Testis (tissue), 2 donors: ENCODE results near the gene ASPM.

ENCODE experiments used
- POLR2A ChIP-seq: fragments of 450-650 bp; IDR thresholded peaks from one replicate; pipeline ENCODE4 v1.6.1; 2017; ENCODE audit warnings: antibody characterized with exemption, mild to moderate bottlenecking, moderate library complexity
- TF ChIP-seq, protein P1 (sequence below), 3 experiments: fragments of 450-650 bp in 2 of 3; fragments of 200-600 bp in 1 of 3; sonication (generic) in 1 of 3; IDR thresholded peaks; one replicate each; pipeline ENCODE4 v1.5.1; 2016 to 2019; ENCODE audit warnings: antibody characterized with exemption in 3 of 3, mild to moderate bottlenecking in 2 of 3, moderate library complexity in 1 of 3

DNA sequence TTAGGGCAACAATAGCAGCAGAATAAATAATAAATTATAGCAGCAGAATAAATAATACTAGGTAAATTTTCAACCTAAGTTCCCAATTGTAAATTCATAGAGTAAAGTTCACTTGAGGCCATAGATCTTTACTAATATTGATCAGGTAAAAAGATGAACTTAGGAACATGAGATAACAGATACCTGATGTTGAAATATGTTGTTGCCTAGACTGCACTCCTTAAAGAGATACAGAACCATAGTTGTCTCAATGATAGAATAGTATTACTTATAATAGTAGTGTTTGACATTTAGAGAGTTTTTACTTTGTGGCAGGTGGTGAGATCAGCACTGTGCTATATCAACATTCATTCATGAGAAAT is 79.0 kb downstream of the ASPM start:
- TF ChIP-seq, protein P1, sequence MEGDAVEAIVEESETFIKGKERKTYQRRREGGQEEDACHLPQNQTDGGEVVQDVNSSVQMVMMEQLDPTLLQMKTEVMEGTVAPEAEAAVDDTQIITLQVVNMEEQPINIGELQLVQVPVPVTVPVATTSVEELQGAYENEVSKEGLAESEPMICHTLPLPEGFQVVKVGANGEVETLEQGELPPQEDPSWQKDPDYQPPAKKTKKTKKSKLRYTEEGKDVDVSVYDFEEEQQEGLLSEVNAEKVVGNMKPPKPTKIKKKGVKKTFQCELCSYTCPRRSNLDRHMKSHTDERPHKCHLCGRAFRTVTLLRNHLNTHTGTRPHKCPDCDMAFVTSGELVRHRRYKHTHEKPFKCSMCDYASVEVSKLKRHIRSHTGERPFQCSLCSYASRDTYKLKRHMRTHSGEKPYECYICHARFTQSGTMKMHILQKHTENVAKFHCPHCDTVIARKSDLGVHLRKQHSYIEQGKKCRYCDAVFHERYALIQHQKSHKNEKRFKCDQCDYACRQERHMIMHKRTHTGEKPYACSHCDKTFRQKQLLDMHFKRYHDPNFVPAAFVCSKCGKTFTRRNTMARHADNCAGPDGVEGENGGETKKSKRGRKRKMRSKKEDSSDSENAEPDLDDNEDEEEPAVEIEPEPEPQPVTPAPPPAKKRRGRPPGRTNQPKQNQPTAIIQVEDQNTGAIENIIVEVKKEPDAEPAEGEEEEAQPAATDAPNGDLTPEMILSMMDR (IDR thresholded peaks at IDR 0.05): no peak
- no peak for TF ChIP-seq POLR2A
